Uterus (tissue), 2 donors: ENCODE results near the gene PLXNB3.

ENCODE experiments used
- CTCF ChIP-seq, 4 experiments: fragments of 200-600 bp in 2 of 4; fragments of 450-650 bp in 2 of 4; sonication (generic) in 2 of 4; IDR thresholded peaks; one replicate each; pipeline ENCODE4 v1.5.1; 2016 to 2019; ENCODE audit warnings: antibody characterized with exemption in 4 of 4, mild to moderate bottlenecking in 2 of 4, moderate library complexity in 1 of 4
- POLR2A ChIP-seq, 2 donors: fragments of 450-650 bp; IDR thresholded peaks; one replicate each; pipeline ENCODE4 v1.6.1; 2016; ENCODE audit warnings: antibody characterized with exemption in 2 of 2, mild to moderate bottlenecking in 1 of 2, moderate library complexity in 1 of 2

DNA sequence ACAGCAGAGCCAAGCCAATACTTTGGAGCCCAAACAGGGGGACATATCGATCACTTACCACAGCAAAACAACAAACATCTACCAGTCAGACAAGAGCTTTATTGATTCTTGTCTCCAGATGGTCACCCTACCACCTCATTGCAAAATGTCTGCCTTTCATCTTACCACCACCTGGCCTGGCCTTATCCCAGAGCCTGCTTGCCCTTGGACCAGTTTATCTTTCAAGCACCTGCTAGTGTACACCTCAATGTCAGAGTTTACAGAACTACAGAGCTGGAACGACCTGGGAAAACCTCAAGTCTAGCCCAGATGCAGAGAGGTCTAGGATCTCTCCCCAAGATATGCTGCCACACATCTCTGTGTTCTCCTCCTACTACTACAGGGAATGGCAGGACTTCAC, 44.3 kb upstream of the PLXNB3 start:
- TF ChIP-seq CTCF (IDR thresholded peaks at IDR 0.05) (no peak), POLR2A (IDR thresholded peaks at IDR 0.05) (no peak)
